HEK293T (cell line): ENCODE data around the gene PRAC2.

Experiments
- ARNT ChIP-seq: fragments of 450-650 bp; IDR thresholded peaks from 2 replicates; pipeline ENCODE4 v1.6.1; 2017; ENCODE audit warnings: mild to moderate bottlenecking
- FOXM1 ChIP-seq: fragments of 450-650 bp; IDR thresholded peaks from 2 replicates; pipeline ENCODE4 v1.6.1; 2017; ENCODE audit warnings: mild to moderate bottlenecking, borderline replicate concordance
- LEF1 ChIP-seq: fragments of 450-650 bp; IDR thresholded peaks from 2 replicates; pipeline ENCODE4 v1.6.1; 2017; ENCODE audit warnings: mild to moderate bottlenecking, borderline replicate concordance
- NFRKB ChIP-seq: fragments of 450-650 bp; IDR thresholded peaks from 2 replicates; pipeline ENCODE4 v1.6.1; 2016; ENCODE audit warnings: mild to moderate bottlenecking, moderate library complexity
- SP1 ChIP-seq: fragments of 450-650 bp; IDR thresholded peaks from 2 replicates; pipeline ENCODE4 v1.6.1; 2017

DNA sequence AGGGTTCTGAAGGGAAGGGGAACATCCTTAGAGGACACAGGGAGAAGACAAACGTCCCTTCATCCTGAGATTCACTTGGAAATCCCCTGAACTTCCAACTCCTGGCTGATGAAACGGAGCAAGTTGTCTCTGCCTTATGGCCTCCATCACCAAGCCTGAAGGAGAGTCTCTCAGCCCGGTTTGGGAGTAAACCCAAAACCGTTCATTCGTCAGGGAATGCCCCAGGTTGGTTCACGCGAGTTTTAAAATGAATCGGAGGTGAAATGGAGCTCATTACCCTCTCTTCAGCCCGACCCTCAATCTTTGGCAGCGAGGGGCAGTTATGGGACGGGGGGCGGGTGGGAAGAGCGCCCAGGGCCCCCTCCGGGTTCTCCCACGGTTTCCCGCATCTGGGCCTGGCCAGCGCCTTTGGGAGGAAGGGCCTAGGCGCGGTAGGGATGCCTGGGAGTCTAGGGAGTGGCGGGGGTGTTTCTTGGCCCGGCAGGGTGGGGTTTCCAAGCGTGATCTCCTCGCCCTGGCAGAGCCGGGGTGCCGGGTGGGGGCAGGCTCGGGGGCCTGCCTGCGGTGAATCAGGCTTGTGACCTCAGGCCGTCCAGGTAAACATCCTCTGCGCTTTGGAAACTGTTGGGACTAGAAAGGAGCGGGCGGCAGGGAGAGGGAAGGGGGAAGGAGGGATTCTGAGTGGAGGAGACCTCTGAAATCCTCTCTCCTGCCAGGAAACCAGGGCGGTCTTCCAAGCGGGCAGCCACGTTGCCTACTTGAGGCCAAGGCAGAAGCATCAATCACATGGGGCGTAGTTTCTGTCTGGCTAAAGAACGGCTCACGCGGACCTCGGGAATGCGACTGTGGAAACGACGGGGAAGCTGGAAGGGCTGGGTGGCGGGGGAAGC lies 29.7 kb downstream of the PRAC2 start:
- no peak for TF ChIP-seq NFRKB
- TF ChIP-seq FOXM1, result no peak
- TF ChIP-seq SP1, result no peak
- no peak for TF ChIP-seq LEF1
- TF ChIP-seq ARNT, result no peak
